GM21825 (cell line): Measurements from ENCODE around the gene MLX.
"Not testable (repeated sequence)": the region's sequence is repeated elsewhere in the genome, so short reads cannot be mapped to it uniquely, and the experiment has no call there.

Source experiments
- ATAC-seq: cut with Tn5 transposase; IDR thresholded peaks from one replicate; pipeline ENCODE4 v1.9.1; 2021; ENCODE audit warnings: mild to moderate bottlenecking, moderate library complexity; ENCODE audit not compliant: unreplicated experiment

Gene MLX

GRCh38 chr17:42536048-42536371 is 30.9 kb upstream of the MLX start, which contains the start of gene NAGLU:
NAGLU (plus strand) TSS chr17:42536241; CDS start chr17:42536273, 32 bp downstream.
- peak; percentile 72 for ATAC-seq

- ATAC-seq: peak; percentile 59
Observed at GRCh38 chr17:42536372-42537155, 30.3 kb upstream of the MLX start.

GRCh38 chr17:42537156-42537805 is 29.6 kb upstream of the MLX start:
- ATAC-seq: no peak

- no peak for ATAC-seq
Observed at GRCh38 chr17:42537826-42538451, 29.0 kb upstream of the MLX start.

GRCh38 chr17:42538482-42538881 is 28.4 kb upstream of the MLX start:
- no peak for ATAC-seq

GRCh38 chr17:42540558-42540957 is 26.3 kb upstream of the MLX start:
- ATAC-seq: not testable (repeated sequence)

- no peak for ATAC-seq
Observed at GRCh38 chr17:42541041-42541833, 25.7 kb upstream of the MLX start.

GRCh38 chr17:42543190-42544079 is 23.5 kb upstream of the MLX start:
- ATAC-seq: no peak

GRCh38 chr17:42544874-42545283 is 22.0 kb upstream of the MLX start:
- ATAC-seq: no peak

- not testable (repeated sequence) for ATAC-seq
Observed at GRCh38 chr17:42545755-42546505, 21.0 kb upstream of the MLX start.

- no peak for ATAC-seq
Observed at GRCh38 chr17:42547001-42547461, 19.9 kb upstream of the MLX start.

GRCh38 chr17:42547698-42548069 is 19.2 kb upstream of the MLX start:
- ATAC-seq: no peak

GRCh38 chr17:42548070-42548837 is 18.6 kb upstream of the MLX start:
- ATAC-seq: no peak

- no peak for ATAC-seq
Observed at GRCh38 chr17:42548993-42549755, 17.7 kb upstream of the MLX start.

GRCh38 chr17:42552736-42553135 is 14.2 kb upstream of the MLX start, which contains the start of gene HSD17B1:
HSD17B1 (plus strand) TSS chr17:42552923; CDS start chr17:42552934, 11 bp downstream.
- ATAC-seq: not testable (repeated sequence)

GRCh38 chr17:42553161-42553818 is 13.6 kb upstream of the MLX start:
- ATAC-seq: no peak

GRCh38 chr17:42553866-42554249 is 13.0 kb upstream of the MLX start:
- ATAC-seq: no peak
